ENCODE results near the gene PEAK1. TPM values are rescaled to one million over a fixed set of nuclear protein-coding genes. Genes with fewer than 3 reads are reported as not detected.

The PEAK1 gene
- polyA plus RNA-seq, 2 of the 4 experiments (the other 2 are of a cell fraction) = 7.5 to 13.7 TPM

GRCh38 chr15:77067691-77068367 lies 352.1 kb downstream of the PEAK1 start:
- ChIA-PET POLR2A (no interaction called here), CTCF (interaction anchor here (0.6 to 1.5 kb wide), 2 partner anchors 10 to 1381 kb away, joined by 3 to 5 read pairs; no protein-coding TSS in a partner anchor)
- Histone ChIP-seq H3K4me3 (0 out of 3 replicates have a peak overlapping the region, but pooled peaks have one; percentile 4), H3K9me3 (no peaks in the 10 kb centered on the region), H3K4me2 (peak overlapping the region; percentile 64), H3K4me1 (peaks cover 66% of the 10 kb centered on the region), H3K27ac (peak overlapping the region; percentile 8 to 60; a peak in 4 of 6 replicates)
- DNase-seq (ENCODE audit: low read depth in 1 of 2, low spot score in 1 of 2) (no peak), FAIRE-seq (no peak), ATAC-seq (no peak)
- WGBS (ENCODE audit: missing lambda C conversion rate) = 53% methylated on average over 3 of the region's 3 CpGs
- TF ChIP-seq, protein P1, sequence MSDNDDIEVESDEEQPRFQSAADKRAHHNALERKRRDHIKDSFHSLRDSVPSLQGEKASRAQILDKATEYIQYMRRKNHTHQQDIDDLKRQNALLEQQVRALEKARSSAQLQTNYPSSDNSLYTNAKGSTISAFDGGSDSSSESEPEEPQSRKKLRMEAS (IDR thresholded peaks at IDR 0.05) = peak; percentile 58
- TF ChIP-seq RNF2 (IDR thresholded peaks at IDR 0.05; ENCODE audit: borderline replicate concordance, low read depth) (no peak), RCOR1 (IDR thresholded peaks at IDR 0.05; ENCODE audit: low read depth, low read length) (no peak), EHF (CRISPR knock-in tag; IDR thresholded peaks at IDR 0.05) (no peak), ZC3H11A (IDR thresholded peaks at IDR 0.05) (no peak), POLR2A (IDR thresholded peaks at IDR 0.05; ENCODE audit: low read length) (no peak)

GRCh38 chr15:77066971-77067690 lies 352.8 kb downstream of the PEAK1 start:
- TF ChIP-seq REST (IDR thresholded peaks at IDR 0.05) (no peak), FOSB (CRISPR knock-in tag; IDR thresholded peaks at IDR 0.05) (0 out of 2 replicates have a peak, but pooled peaks have one; percentile 17), FOXS1 (CRISPR knock-in tag; IDR thresholded peaks at IDR 0.05) (no peak), CEBPB (IDR thresholded peaks at IDR 0.05) (peak; percentile 29 to 67; a peak in 3 of 4 replicates), NR3C1 (IDR thresholded peaks at IDR 0.05) (no peak), FOSL2 (IDR thresholded peaks at IDR 0.05) (no peak), FOSL2 (CRISPR knock-in tag; IDR thresholded peaks at IDR 0.05) (peak; percentile 84), ZFP36 (IDR thresholded peaks at IDR 0.05; ENCODE audit: borderline replicate concordance, partially characterized antibody) (no peak), GATA3 (IDR thresholded peaks at IDR 0.05; ENCODE audit: borderline replicate concordance) (peak; percentile 80), JUN (IDR thresholded peaks at IDR 0.05) (peak in 1 of 2 experiments; percentile 36; a peak in 1 of 5 replicates), MYC (IDR thresholded peaks at IDR 0.05; ENCODE audit: borderline replicate concordance, low read length) (no peak)
- Histone ChIP-seq H3K27ac (0 out of 6 replicates have a peak overlapping the region, but pooled peaks of 1 of the 2 experiments have one; percentile 10), H3K9me3 (no peaks in the 10 kb centered on the region), H3K4me2 (peak overlapping the region; percentile 64), H3K4me3 (no peak overlapping the region), H3K4me1 (peaks cover 66% of the 10 kb centered on the region)
- peak in 1 of 2 experiments; percentile 85 for DNase-seq (ENCODE audit: low read depth in 1 of 2, low spot score in 1 of 2)
- ChIA-PET CTCF (interaction anchor here (1.5 kb wide), 1 partner anchor 9 kb away, joined by 5 read pairs; no protein-coding TSS in a partner anchor), POLR2A (no interaction called here)
- ATAC-seq = peak in 1 of 2 experiments; percentile 58; a peak in 3 of 6 replicates
- FAIRE-seq = peak; percentile 32
- 80% methylated on average over 3 of the region's 3 CpGs for WGBS (ENCODE audit: missing lambda C conversion rate)

Measured in A549 (cell line).